HepG2 (cell line): ENCODE measurements around the gene CDK5RAP1. TPM values are rescaled to one million over a fixed set of nuclear protein-coding genes. Genes with fewer than 3 reads are reported as not detected.

Experiments
- BCL3 ChIP-seq: sonication (generic); formaldehyde crosslinking; IDR thresholded peaks from 2 replicates; pipeline ENCODE4 v1.5.1; 2020; ENCODE audit warnings: mild to moderate bottlenecking, missing genetic modification reagents, moderate library complexity
- ELF4 ChIP-seq: sonication (generic); formaldehyde crosslinking; IDR thresholded peaks from 2 replicates; pipeline ENCODE4 v1.5.0; 2020; ENCODE audit warnings: missing genetic modification reagents, mild to moderate bottlenecking, moderate library complexity, borderline replicate concordance
- GPN1 ChIP-seq: sonication (generic); formaldehyde crosslinking; IDR thresholded peaks from 2 replicates; pipeline ENCODE4 v1.5.1; 2020; ENCODE audit warnings: missing genetic modification reagents, borderline replicate concordance
- HOMEZ ChIP-seq: IDR thresholded peaks from 2 replicates; pipeline ENCODE4 v1.6.1; 2016; ENCODE audit warnings: low read depth
- HOXA7 ChIP-seq: sonication (generic); formaldehyde crosslinking; IDR thresholded peaks from 2 replicates; pipeline ENCODE4 v1.8.1; 2022; ENCODE audit warnings: mild to moderate bottlenecking, missing genetic modification reagents, moderate library complexity
- NFATC3 ChIP-seq: sonication (generic); formaldehyde crosslinking; IDR thresholded peaks from 2 replicates; pipeline ENCODE4 v1.5.1; 2020; ENCODE audit warnings: mild to moderate bottlenecking, missing genetic modification reagents
- RELA ChIP-seq: sonication (generic); formaldehyde crosslinking; IDR thresholded peaks from 2 replicates; pipeline ENCODE4 v1.4.0; 2020; ENCODE audit warnings: missing genetic modification reagents
- RNF2 ChIP-seq: fragments of 450-650 bp; conservative IDR thresholded peaks from 2 replicates; pipeline ENCODE4 v1.6.1; 2016; ENCODE audit warnings: low read depth
- SOX13 ChIP-seq, 3 experiments: fragments of 450-650 bp in 1 of 3; sonication (generic) in 1 of 3; formaldehyde crosslinking in 1 of 3; IDR thresholded peaks in 2 of 3; conservative IDR thresholded peaks in 1 of 3; 2 replicates each; pipeline versions ENCODE4 v1.5.0 to v1.6.1; 2016 to 2020; ENCODE audit warnings: antibody characterized with exemption in 1 of 3, mild to moderate bottlenecking in 1 of 3, missing compliant biosample characterization in 1 of 3, missing genetic modification reagents in 1 of 3, moderate library complexity in 1 of 3
- STAT6 ChIP-seq: sonication (generic); formaldehyde crosslinking; IDR thresholded peaks from 2 replicates; pipeline ENCODE4 v1.4.0; 2020; ENCODE audit warnings: missing genetic modification reagents, mild to moderate bottlenecking, borderline replicate concordance
- TGIF2 ChIP-seq: IDR thresholded peaks from 2 replicates; pipeline ENCODE4 v1.6.1; 2016; ENCODE audit warnings: control low read depth, missing compliant biosample characterization
- TP53 ChIP-seq: sonication (generic); formaldehyde crosslinking; conservative IDR thresholded peaks from 2 replicates; pipeline ENCODE4 v1.4.0; 2020; ENCODE audit warnings: missing genetic modification reagents
- ZBTB37 ChIP-seq: sonication (generic); formaldehyde crosslinking; IDR thresholded peaks from 2 replicates; pipeline ENCODE4 v1.4.0; 2020; ENCODE audit warnings: mild to moderate bottlenecking, missing genetic modification reagents
- ZFP1 ChIP-seq: IDR thresholded peaks from 2 replicates; pipeline ENCODE4 v1.6.1; 2016
- ZFY ChIP-seq: sonication (generic); formaldehyde crosslinking; IDR thresholded peaks from 2 replicates; pipeline ENCODE4 v1.4.0; 2020; ENCODE audit warnings: missing genetic modification reagents
- ZNF446 ChIP-seq: sonication (generic); formaldehyde crosslinking; IDR thresholded peaks from 2 replicates; pipeline ENCODE4 v1.5.0; 2020; ENCODE audit warnings: mild to moderate bottlenecking, missing genetic modification reagents
- ZNF513 ChIP-seq: sonication (generic); formaldehyde crosslinking; conservative IDR thresholded peaks from 2 replicates; pipeline ENCODE4 v1.5.0; 2020; ENCODE audit warnings: missing genetic modification reagents
- ZNF550 ChIP-seq: sonication (generic); formaldehyde crosslinking; IDR thresholded peaks from 2 replicates; pipeline ENCODE4 v1.4.0; 2020; ENCODE audit warnings: mild to moderate bottlenecking, missing genetic modification reagents, borderline replicate concordance
- ZNF629 ChIP-seq: sonication (generic); formaldehyde crosslinking; conservative IDR thresholded peaks from 2 replicates; pipeline ENCODE4 v1.5.0; 2020; ENCODE audit warnings: missing genetic modification reagents
- polyA plus RNA-seq, 8 experiments: library from polyadenylated mRNA; depleted of rRNA in 3 of 8; stranded (reverse) in 7 of 8; unstranded in 1 of 8; fragments of >200 nt; fragmentation: Illumina TruSeq in 4 of 8; extraction: Trizol in 4 of 8; gene quantifications; 2 replicates each; pipeline versions ENCODE4 v1.2.1 to v1.2.3, GENCODE V29; 2011 to 2016; ENCODE audit warnings: low read depth in 4 of 8, missing spikeins in 1 of 8, mixed read lengths in 1 of 8; ENCODE audit not compliant: insufficient read depth in 1 of 8
- total RNA-seq, 5 experiments: library from RNA; depleted of rRNA; stranded (reverse); fragments of >200 nt; fragmentation: Illumina TruSeq; extraction: Trizol; gene quantifications; 2 replicates each; pipeline ENCODE4 v1.2.3, GENCODE V29; 2016; ENCODE audit warnings: low read depth in 1 of 5

CDK5RAP1 gene
- total and polyA plus RNA-seq, 2 of the 13 experiments (the other 11 are each of a cell fraction or from before 2014, with no cell fraction given): 53.6 to 98.2 TPM

GRCh38 chr20:33373735-33374605 is 27.3 kb downstream of the CDK5RAP1 start (continued):
- TF ChIP-seq ZNF513 (CRISPR knock-in tag): no peak
- peak; percentile 96 for TF ChIP-seq HOMEZ (CRISPR knock-in tag)
- peak; percentile 70; the same call in 1 of the 2 replicates for TF ChIP-seq TGIF2 (CRISPR knock-in tag)
- 0 out of 2 replicates have a peak, but pooled peaks have one; percentile 26 for TF ChIP-seq BCL3 (CRISPR knock-in tag)
- peak; percentile 94; the same call in 1 of the 2 replicates for TF ChIP-seq ZFP1 (CRISPR knock-in tag)
- TF ChIP-seq ELF4 (CRISPR knock-in tag): peak; percentile 76; the same call in 1 of the 2 replicates
- TF ChIP-seq RNF2: no peak
- TF ChIP-seq ZNF629 (CRISPR knock-in tag): peak; percentile 63
- peak; percentile 98; the same call in 1 of the 2 replicates for TF ChIP-seq STAT6 (CRISPR knock-in tag)
- TF ChIP-seq ZNF550 (CRISPR knock-in tag): no peak
- no peak for TF ChIP-seq ZNF446 (CRISPR knock-in tag)
- TF ChIP-seq NFATC3 (CRISPR knock-in tag): no peak
- no peak for TF ChIP-seq RELA (CRISPR knock-in tag)
- TF ChIP-seq HOXA7: no peak
- TF ChIP-seq ZBTB37 (CRISPR knock-in tag): peak; percentile 93
- peak; percentile 55; the same call in 1 of the 2 replicates for TF ChIP-seq TP53
- peak; percentile 76 for TF ChIP-seq SOX13 (IDR thresholded peaks at IDR 0.05)
- peak in 1 of 2 experiments; percentile 95; a peak in 2 of 4 replicates for TF ChIP-seq SOX13 (CRISPR knock-in tag; conservative IDR thresholded peaks at IDR 0.05 in 1 of 2, IDR thresholded peaks at IDR 0.05 in 1 of 2)
- no peak for TF ChIP-seq ZFY
- no peak for TF ChIP-seq GPN1
